OCI-LY7 (cell line): ENCODE results near the gene LZTS2. TPM values are rescaled to one million over a fixed set of nuclear protein-coding genes. Genes with fewer than 3 reads are reported as not detected.
A peak's percentile ranks its signal among the peaks of the same experiment; 100 is the strongest.

ENCODE experiments used
- BruUV-seq: library from RNA; stranded (reverse); fragments of 400-500 nt; replicated peaks from 2 replicates; lab custom pipeline; 2021; lab: Mats Ljungman, UMichigan
- CTCF ChIA-PET: fragments of 300-600 bp; sonication (Branson Sonifier 250); formaldehyde crosslinking; loops from one replicate; lab custom pipeline; 2022; ENCODE audit warnings: antibody characterized with exemption; ENCODE audit not compliant: unreplicated experiment; lab: Charles Lee
- POLR2A ChIA-PET: fragments of 300-600 bp; sonication (Branson Sonifier 250); formaldehyde crosslinking; loops from one replicate; lab custom pipeline; 2022; ENCODE audit warnings: antibody characterized with exemption; lab: Charles Lee
- DNase-seq: peaks from one replicate; pipeline ENCODE4 v3.0.0-alpha.2; 2015; ENCODE audit warnings: low spot score
- H2AFZ ChIP-seq: fragments of 200-600 bp; sonication (generic), shearing (Covaris generic); 2 replicates; pipeline ENCODE4 v1.6.1; 2014; ENCODE audit warnings: mild to moderate bottlenecking, antibody characterized with exemption, low read length, moderate library complexity
- H3K27ac ChIP-seq: fragments of 200-600 bp; sonication (generic); 2 replicates; pipeline ENCODE4 v1.5.1; 2014; ENCODE audit warnings: mixed run types, low read depth, mild to moderate bottlenecking, moderate library complexity, low read length, inconsistent platforms; ENCODE audit not compliant: poor library complexity, severe bottlenecking
- H3K36me3 ChIP-seq: fragments of 200-600 bp; sonication (generic); 2 replicates; pipeline ENCODE4 v1.6.1; 2014; ENCODE audit warnings: mild to moderate bottlenecking, antibody characterized with exemption, low read length, moderate library complexity, mixed read lengths; ENCODE audit not compliant: insufficient read depth
- H3K4me1 ChIP-seq: fragments of 200-600 bp; sonication (generic); 2 replicates; pipeline ENCODE4 v1.5.1; 2014; ENCODE audit warnings: mild to moderate bottlenecking, low read length; ENCODE audit not compliant: insufficient read depth, poor library complexity, severe bottlenecking
- H3K4me2 ChIP-seq: fragments of 200-600 bp; sonication (generic); 2 replicates; pipeline ENCODE4 v1.6.1; 2014; ENCODE audit warnings: mild to moderate bottlenecking, low read length
- H3K4me3 ChIP-seq: fragments of 200-600 bp; sonication (generic); 2 replicates; pipeline ENCODE4 v1.5.1; 2014; ENCODE audit warnings: mild to moderate bottlenecking, low read depth, low read length; ENCODE audit not compliant: poor library complexity, severe bottlenecking
- H3K79me2 ChIP-seq: fragments of 200-600 bp; sonication (generic); 2 replicates; pipeline ENCODE4 v1.6.1; 2016; ENCODE audit warnings: low read depth, mild to moderate bottlenecking, low read length, moderate library complexity, mixed read lengths; ENCODE audit not compliant: insufficient read depth
- H3K9me2 ChIP-seq: fragments of 200-600 bp; sonication (generic); 2 replicates; pipeline ENCODE4 v1.6.1; 2016; ENCODE audit warnings: mild to moderate bottlenecking, low read length, mixed read lengths; ENCODE audit not compliant: insufficient read depth
- H3K9me3 ChIP-seq: fragments of 200-600 bp; sonication (generic); 2 replicates; pipeline ENCODE4 v1.6.1; 2014; ENCODE audit warnings: mild to moderate bottlenecking, mixed run types, low read length, mixed read lengths
- H4K20me1 ChIP-seq: fragments of 200-600 bp; sonication (generic); 2 replicates; pipeline ENCODE4 v1.6.1; 2014; ENCODE audit warnings: mild to moderate bottlenecking, antibody characterized with exemption, low read length, moderate library complexity, mixed read lengths; ENCODE audit not compliant: insufficient read depth
- EZH2phosphoT487 ChIP-seq: fragments of 200-600 bp; sonication (generic); IDR thresholded peaks from 2 replicates; pipeline ENCODE4 v1.6.1; 2018; ENCODE audit warnings: low read depth, borderline replicate concordance, mild to moderate bottlenecking, mixed run types, antibody characterized with exemption, low read length, moderate library complexity, mixed read lengths
- intact Hi-C: fragments of 100-400 bp; cut with micrococcal nuclease; formaldehyde crosslinking; loops from one replicate; pipeline ENCODE4 v1.10.0; 2022; ENCODE audit not compliant: unreplicated experiment
- total RNA-seq, 2 experiments: library from RNA; depleted of rRNA in 1 of 2; stranded (reverse); fragments of >200 nt in 1 of 2; shearing (Covaris generic) in 1 of 2; gene quantifications; 2 replicates each; pipeline ENCODE4 v1.2.3, GENCODE V29; 2014 to 2022
- TF ChIP-seq, protein P1 (sequence below): fragments of 200-600 bp; sonication (generic); conservative IDR thresholded peaks from 2 replicates; pipeline ENCODE4 v1.5.1; 2014; ENCODE audit warnings: mild to moderate bottlenecking, antibody characterized with exemption, low read length, moderate library complexity, mixed read lengths

LZTS2 gene
- total RNA-seq, 2 experiments from 2014 or later: 13.6 to 20.3 TPM

DNA sequence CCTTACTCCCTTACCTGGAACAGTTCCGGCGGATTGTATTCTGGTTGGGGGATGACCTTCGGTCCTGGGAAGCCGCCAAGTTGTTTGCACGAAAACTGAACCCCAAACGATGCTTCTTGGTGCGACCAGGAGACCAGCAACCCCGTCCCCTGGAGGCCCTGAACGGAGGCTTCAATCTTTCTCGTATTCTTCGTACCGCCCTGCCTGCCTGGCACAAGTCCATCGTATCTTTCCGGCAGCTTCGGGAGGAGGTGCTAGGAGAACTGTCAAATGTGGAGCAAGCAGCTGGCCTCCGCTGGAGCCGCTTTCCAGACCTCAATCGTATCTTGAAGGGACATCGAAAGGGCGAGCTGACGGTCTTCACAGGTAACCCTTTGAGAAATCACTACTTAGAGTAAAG, 10.5 kb upstream of the LZTS2 start:
- Histone ChIP-seq H3K9me3 (no peaks in the 10 kb centered on the region), H3K9me2 (no peaks in the 10 kb centered on the region), H3K4me2 (peak overlapping the region; percentile 30), H3K79me2 (peaks cover 44% of the 10 kb centered on the region), H3K36me3 (peaks cover 50% of the 10 kb centered on the region), H3K27ac (no peak overlapping the region), H3K4me3 (no peak overlapping the region), H3K4me1 (peaks cover 38% of the 10 kb centered on the region), H4K20me1 (0 out of 2 replicates have a peak, but pooled peaks cover 4% of the 10 kb centered on the region), H2AFZ (no peak overlapping the region)
- DNase-seq: no peak
- no TSS peak for BruUV-seq
- no peak for TF ChIP-seq EZH2phosphoT487
- TF ChIP-seq, protein P1, sequence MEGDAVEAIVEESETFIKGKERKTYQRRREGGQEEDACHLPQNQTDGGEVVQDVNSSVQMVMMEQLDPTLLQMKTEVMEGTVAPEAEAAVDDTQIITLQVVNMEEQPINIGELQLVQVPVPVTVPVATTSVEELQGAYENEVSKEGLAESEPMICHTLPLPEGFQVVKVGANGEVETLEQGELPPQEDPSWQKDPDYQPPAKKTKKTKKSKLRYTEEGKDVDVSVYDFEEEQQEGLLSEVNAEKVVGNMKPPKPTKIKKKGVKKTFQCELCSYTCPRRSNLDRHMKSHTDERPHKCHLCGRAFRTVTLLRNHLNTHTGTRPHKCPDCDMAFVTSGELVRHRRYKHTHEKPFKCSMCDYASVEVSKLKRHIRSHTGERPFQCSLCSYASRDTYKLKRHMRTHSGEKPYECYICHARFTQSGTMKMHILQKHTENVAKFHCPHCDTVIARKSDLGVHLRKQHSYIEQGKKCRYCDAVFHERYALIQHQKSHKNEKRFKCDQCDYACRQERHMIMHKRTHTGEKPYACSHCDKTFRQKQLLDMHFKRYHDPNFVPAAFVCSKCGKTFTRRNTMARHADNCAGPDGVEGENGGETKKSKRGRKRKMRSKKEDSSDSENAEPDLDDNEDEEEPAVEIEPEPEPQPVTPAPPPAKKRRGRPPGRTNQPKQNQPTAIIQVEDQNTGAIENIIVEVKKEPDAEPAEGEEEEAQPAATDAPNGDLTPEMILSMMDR: no peak
- POLR2A ChIA-PET: no interaction called here
- CTCF ChIA-PET: no interaction called here
- intact Hi-C loops: no loop called here

- H3K4me2 ChIP-seq: no peak overlapping the region
- peaks cover 60% of the 10 kb centered on the region for H3K36me3 ChIP-seq
- H3K79me2 ChIP-seq: peaks cover 13% of the 10 kb centered on the region
- ChIA-PET CTCF (no interaction called here), POLR2A (no interaction called here)
- no peaks in the 10 kb centered on the region for H4K20me1 ChIP-seq
- no peaks in the 10 kb centered on the region for H3K9me3 ChIP-seq
- H3K27ac ChIP-seq: no peak overlapping the region
- no peak for DNase-seq
- H3K4me3 ChIP-seq: no peak overlapping the region
- no peak for TF ChIP-seq EZH2phosphoT487
- TF ChIP-seq, protein P1: peak; percentile 60
- BruUV-seq: TSS peak; percentile 87
- H3K9me2 ChIP-seq: no peaks in the 10 kb centered on the region
- intact Hi-C loops: no loop called here
- no peak overlapping the region for H2AFZ ChIP-seq
- peaks cover 35% of the 10 kb centered on the region for H3K4me1 ChIP-seq
Measured at GRCh38 chr10:100993986-100994708, 5.5 kb upstream of the LZTS2 start.

DNA sequence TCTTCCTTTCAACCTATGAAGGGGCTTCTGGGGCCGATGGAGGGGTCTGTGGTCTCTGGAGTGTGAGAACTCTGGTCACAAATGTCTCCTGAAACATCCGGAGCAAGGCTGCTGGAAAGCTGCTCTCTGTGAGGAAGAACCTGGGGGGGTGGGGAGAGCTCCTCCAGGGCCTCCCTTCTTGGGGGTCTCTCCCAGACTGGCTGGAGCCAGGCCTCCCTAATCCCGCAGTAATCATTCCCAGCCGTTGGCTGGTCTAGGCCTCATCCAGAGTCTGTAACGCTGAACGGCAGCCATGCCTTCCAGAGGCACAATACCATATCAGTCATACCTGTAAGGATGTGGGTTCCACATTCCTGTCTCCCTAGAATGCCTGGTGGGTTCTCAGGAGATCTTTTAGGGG, 4.4 kb upstream of the LZTS2 start:
- no peaks in the 10 kb centered on the region for H3K9me2 ChIP-seq
- intact Hi-C loops: no loop called here
- H3K4me2 ChIP-seq: no peak overlapping the region
- no peak for DNase-seq
- no peak overlapping the region for H3K27ac ChIP-seq
- H2AFZ ChIP-seq: no peak overlapping the region
- H4K20me1 ChIP-seq: no peaks in the 10 kb centered on the region
- peaks cover 3% of the 10 kb centered on the region; the same call in 1 of the 2 replicates for H3K79me2 ChIP-seq
- POLR2A ChIA-PET: no interaction called here
- CTCF ChIA-PET: no interaction called here
- TF ChIP-seq EZH2phosphoT487: no peak
- TF ChIP-seq, protein P1: no peak
- peaks cover 25% of the 10 kb centered on the region for H3K4me1 ChIP-seq
- no TSS peak for BruUV-seq
- H3K36me3 ChIP-seq: peaks cover 50% of the 10 kb centered on the region
- H3K9me3 ChIP-seq: no peaks in the 10 kb centered on the region
- no peak overlapping the region for H3K4me3 ChIP-seq
